ENCODE measurements around the gene AMDHD2. TPM values are rescaled to one million over a fixed set of nuclear protein-coding genes. Genes with fewer than 3 reads are reported as not detected.

AMDHD2 gene, protein sequence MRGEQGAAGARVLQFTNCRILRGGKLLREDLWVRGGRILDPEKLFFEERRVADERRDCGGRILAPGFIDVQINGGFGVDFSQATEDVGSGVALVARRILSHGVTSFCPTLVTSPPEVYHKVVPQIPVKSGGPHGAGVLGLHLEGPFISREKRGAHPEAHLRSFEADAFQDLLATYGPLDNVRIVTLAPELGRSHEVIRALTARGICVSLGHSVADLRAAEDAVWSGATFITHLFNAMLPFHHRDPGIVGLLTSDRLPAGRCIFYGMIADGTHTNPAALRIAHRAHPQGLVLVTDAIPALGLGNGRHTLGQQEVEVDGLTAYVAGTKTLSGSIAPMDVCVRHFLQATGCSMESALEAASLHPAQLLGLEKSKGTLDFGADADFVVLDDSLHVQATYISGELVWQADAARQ
- 78.5 and 97.8 TPM in 2 replicates for total RNA-seq

DNA sequence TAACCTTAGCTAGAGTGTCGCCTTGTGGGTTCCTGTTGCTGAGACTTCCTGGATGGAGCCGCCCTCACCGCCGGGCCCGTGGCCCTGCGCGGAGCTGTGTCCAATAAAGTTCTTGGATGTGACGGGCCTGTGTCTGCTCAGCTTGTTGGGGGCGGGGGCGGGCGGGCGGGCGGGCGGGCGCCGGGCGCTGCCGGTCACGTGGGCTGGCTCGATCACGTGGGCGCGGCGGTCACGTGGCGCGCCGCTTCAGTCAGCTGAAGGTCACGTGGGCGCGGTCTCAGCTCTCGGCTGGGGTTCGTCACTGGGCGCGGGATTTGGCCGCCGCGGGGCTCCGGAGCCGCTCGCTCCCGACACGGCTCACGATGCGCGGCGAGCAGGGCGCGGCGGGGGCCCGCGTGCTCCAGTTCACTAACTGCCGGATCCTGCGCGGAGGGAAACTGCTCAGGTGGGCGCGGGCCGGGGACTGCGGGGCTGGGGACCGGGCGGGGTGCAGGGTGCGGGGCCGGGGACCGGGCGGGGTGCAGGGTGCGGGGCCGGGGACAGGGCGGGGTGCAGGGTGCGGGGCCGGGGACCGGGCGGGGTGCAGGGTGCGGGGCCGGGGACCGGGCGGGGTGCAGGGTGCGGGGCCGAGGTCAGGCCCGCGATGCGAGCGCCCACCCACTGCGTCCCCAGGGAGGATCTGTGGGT, at the start of gene AMDHD2:
AMDHD2 (plus strand) TSS at position 275 of the 687 bp plus-strand sequence; CDS start at position 363, 88 bp downstream.

DNA sequence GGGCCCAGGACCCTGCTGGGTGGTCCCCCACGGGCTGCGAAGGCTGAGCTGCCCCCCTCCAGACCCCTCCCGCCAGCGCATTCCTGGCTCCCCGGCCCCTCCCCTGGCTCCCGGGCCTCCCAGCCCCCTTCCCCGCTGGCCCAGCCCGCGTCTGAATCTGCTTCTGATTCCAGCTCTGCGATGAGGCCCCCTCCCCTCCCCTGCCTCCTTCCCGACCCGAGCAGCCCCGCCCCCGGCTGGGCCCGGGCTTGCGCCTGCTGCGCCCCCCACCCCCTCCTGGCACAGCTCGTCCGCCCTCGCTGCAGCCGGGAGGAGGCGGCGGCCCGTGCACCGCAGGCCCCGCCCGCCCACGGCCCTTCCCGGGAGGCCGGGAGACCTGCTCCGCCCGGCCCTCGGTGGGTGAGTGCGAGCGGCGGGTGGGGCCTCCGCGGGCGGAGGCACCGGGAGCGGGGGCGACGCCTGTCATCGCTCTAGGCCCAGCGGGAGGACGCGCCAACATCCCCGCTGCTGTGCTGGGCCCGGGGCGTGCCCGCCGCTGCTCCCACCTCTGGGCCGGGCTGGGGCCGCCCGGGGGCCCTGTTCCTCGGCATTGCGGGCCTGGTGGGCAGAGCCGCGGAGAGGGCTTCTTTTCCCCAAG, 49.0 kb upstream of the AMDHD2 start, which contains the start of gene NTN3:
NTN3 (plus strand) TSS at position 282 of the 637 bp plus-strand sequence. CDS start 405 bp downstream, outside the sequence.

DNA sequence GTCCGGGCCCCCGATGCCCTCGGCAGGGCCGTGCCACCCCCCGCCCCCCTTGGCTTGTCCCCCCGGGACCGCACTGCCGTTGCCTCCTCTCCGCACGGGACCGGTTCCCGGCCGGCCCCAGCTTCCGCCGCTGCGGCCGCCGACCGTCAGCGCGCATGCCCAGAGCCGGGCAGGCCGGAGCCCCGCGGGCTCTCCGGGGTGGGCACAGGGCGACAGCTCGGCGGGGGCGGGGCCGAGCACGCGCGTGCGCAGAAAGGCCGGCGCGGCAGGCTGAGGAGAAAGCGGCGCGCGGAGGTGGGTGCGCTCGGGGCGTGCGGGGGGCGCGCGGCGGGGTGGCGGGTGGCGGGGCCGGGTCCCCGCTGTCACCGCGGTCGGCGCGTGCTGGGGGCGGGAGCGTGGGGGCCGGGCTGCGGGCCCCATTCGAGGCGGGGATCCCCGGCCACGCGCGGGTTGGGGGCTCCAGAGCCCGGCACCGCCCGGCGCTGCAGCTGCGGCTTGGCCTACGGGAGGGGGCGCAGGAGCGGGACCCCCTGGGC, 45.2 kb upstream of the AMDHD2 start, which contains the start of gene TBC1D24:
TBC1D24 (plus strand) TSS at position 251 of the 536 bp plus-strand sequence. CDS start 21,022 bp downstream, outside the sequence.

DNA sequence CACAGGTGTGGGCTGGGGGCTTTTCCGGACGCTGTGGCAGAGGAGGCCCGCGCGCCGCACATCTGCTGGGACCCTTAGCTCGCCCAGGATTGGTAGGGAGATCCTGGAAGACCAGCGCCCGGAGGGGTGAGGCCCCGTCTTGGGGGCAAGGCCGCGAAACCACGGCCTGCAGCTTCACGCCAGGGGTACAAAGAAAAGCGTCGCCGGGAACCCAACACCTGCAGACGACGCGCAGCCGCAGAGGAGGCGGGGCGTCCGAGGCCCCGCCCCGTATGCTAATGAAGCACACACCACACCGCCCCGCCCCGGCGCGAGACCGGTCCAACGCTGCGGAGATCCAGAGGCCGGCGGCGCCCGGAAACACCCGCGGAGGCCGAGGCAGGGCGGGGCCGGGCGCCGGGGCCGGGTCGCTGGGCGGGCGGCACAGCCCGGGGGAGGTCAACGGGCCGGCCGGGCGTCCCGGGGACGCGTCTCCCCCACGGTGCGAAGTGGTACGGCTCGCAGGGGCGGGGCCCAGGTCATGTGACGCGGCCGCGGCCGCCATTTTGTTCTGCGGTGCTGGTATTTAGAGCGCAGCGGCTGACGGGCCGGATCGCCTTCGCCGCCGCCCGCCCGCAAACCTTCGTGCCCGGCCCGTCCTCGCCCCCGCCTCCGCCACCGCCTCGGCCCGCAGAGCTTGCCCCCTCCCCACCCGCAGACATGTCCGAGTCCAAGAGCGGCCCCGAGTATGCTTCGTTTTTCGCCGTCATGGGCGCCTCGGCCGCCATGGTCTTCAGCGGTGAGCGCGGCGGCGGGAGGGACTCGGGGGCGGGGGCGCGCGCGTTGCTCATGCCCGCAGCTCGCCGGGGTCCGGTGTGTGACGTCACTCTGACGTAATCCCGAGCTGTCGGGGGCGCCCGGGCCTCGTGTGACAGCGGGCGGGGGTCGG, 6.5 kb upstream of the AMDHD2 start, which contains the start of gene ATP6V0C:
ATP6V0C (plus strand) TSS at position 548 of the 928 bp plus-strand sequence; CDS start at position 700, 152 bp downstream.

DNA sequence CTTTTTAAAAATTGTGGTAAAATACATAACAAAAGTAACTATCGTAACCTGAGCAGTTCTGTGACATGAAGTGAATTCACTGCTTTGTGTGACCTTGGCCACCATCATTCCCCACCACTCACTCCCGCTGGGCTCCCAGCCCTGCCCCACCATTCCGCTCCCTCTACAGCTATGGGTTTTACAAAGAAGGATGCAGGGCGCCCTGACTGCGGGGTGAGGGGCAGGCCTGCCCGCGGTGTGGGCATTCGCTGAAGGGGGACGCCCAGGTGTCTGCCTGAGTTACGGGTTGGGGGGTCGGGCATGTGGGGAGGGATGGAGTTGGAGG, 11.2 kb downstream of the AMDHD2 start, which contains the start of gene CEMP1:
CEMP1 (minus strand) TSS at position 38 of the 325 bp plus-strand sequence. CDS start 335 bp downstream, outside the sequence.

DNA sequence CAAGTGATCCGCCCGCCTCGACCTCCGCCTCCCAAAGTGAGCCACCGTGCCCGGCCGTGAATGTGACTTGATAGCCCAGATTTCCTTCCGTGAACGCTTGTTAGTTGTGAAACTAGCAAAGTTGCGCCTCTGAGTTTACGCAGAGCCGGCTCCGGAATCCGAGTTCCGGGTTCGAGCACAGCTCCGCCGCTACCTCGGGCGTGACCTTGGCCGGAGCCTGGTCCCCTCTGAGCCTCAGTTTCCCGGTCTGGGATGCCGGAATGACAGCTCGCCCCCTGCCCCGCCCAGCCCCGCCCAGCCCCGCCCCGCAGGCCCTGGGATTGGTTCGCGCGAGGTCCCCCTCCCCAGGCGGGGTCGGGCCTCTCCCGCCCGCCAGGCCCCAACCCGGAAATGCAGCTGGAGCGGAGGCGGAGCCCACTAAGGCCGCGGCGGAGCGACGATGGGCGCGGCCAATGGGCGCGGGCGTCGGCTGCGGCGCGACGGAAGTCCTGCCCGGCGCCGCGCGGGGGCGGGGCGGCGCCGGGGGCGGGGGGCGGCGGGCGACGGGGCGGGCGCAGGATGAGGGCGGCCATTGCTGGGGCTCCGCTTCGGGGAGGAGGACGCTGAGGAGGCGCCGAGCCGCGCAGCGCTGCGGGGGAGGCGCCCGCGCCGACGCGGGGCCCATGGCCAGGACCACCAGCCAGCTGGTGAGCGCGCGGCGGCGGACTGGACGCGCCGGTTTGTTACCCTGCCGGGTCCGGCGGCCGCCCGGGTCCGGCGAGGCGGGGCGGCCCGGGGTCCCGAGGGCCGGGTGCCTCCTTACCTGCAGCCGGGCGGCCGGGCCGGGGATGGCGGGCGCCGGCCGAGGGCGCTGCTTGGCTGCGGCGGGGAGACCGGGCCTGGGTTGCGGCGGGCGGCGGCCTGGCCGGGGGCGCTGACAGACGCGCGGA, 17.5 kb downstream of the AMDHD2 start, which contains the start of gene PDPK1:
PDPK1 (plus strand) TSS at position 571 of the 929 bp plus-strand sequence; CDS start at position 663, 92 bp downstream.

Other genes with a start within 250 kb of the AMDHD2 start
- gene ABCA3, start 179.6 kb upstream of the AMDHD2 start, total RNA-seq, result 0.89 and 1.5 TPM in 2 replicates
- 13.7 and 48.0 TPM in 2 replicates for gene CCNF, start 90.9 kb upstream of the AMDHD2 start, total RNA-seq
- 5.6 and 13.6 TPM in 2 replicates for gene TEDC2, start 60.3 kb upstream of the AMDHD2 start, total RNA-seq
- gene NTN3, start 49.1 kb upstream of the AMDHD2 start, total RNA-seq, result 0.89 and 2.4 TPM in 2 replicates
- gene TBC1D24, start 45.2 kb upstream of the AMDHD2 start, total RNA-seq, result 20.9 and 24.6 TPM in 2 replicates
- 13.2 and 13.5 TPM in 2 replicates for gene ATP6V0C, start 6.4 kb upstream of the AMDHD2 start, total RNA-seq
- gene CEMP1, start 11.0 kb downstream of the AMDHD2 start, total RNA-seq, result 0.12 TPM in 1 of 2 replicates, not detected in the other
- gene PDPK1, start 17.6 kb downstream of the AMDHD2 start, total RNA-seq, result 23.1 and 27.8 TPM in 2 replicates
- gene KCTD5, start 162.2 kb downstream of the AMDHD2 start, total RNA-seq, result 24.7 and 26.1 TPM in 2 replicates
- gene PRSS27, start 199.9 kb downstream of the AMDHD2 start, total RNA-seq, result 0.66 and 0.75 TPM in 2 replicates
- gene SRRM2, start 232.3 kb downstream of the AMDHD2 start, total RNA-seq, result 48.1 and 55.3 TPM in 2 replicates